A549 (cell line): ENCODE measurements around the gene PRR29. TPM values are rescaled to one million over a fixed set of nuclear protein-coding genes. Genes with fewer than 3 reads are reported as not detected.

ENCODE experiments used
- ATAC-seq, 2 experiments: fragments of 200-7000 bp in 1 of 2; fragments of >200 bp in 1 of 2; cut with Nextera tagmentation in 1 of 2; cut with Tn5 transposase in 1 of 2; 3 replicates each; pipeline versions ENCODE4 v1.8.0 to v1.9.1; 2018 to 2020; ENCODE audit warnings: mild to moderate bottlenecking in 1 of 2, moderate library complexity in 1 of 2
- CTCF ChIA-PET: fragments of 300-600 bp; sonication (Branson Sonifier 250); formaldehyde crosslinking; extraction: SDS; loops from one replicate; lab custom pipeline; 2021; ENCODE audit warnings: antibody characterized with exemption, inconsistent platforms; lab: Yijun Ruan, JAX
- POLR2A ChIA-PET: fragments of 350-600 bp; formaldehyde crosslinking; extraction: SDS; loops from one replicate; lab custom pipeline; 2021; ENCODE audit warnings: antibody characterized with exemption, inconsistent platforms; lab: Yijun Ruan, JAX
- DNase-seq, 2 experiments: peaks; one replicate each; pipeline versions ENCODE4 v3.0.0 to v3.0.0-alpha.2; 2011 to 2016; ENCODE audit warnings: low read depth in 1 of 2, low spot score in 1 of 2
- FAIRE-seq: peaks from 2 replicates; lab custom pipeline; 2011; peaks lifted over from hg19 to GRCh38; lab: Jason Lieb, UNC
- H3K27ac ChIP-seq, 2 experiments: fragments of >200 bp; sonication (Bioruptor Twin); formaldehyde crosslinking; 3 replicates each; pipeline ENCODE4 v1.5.1; 2016 to 2017
- H3K4me1 ChIP-seq: fragments of >200 bp; sonication (Bioruptor Twin); formaldehyde crosslinking; 3 replicates; pipeline ENCODE4 v1.6.1; 2016
- H3K4me2 ChIP-seq: fragments of >200 bp; sonication (Bioruptor Twin); formaldehyde crosslinking; 3 replicates; pipeline ENCODE4 v1.6.1; 2016
- H3K4me3 ChIP-seq: fragments of >200 bp; sonication (Bioruptor Twin); formaldehyde crosslinking; 3 replicates; pipeline ENCODE4 v1.5.1; 2016
- H3K9me3 ChIP-seq: fragments of >200 bp; sonication (Bioruptor Twin); formaldehyde crosslinking; 3 replicates; pipeline ENCODE4 v1.6.1; 2016
- CEBPB ChIP-seq, 2 experiments: fragments of >200 bp in 1 of 2; sonication (Bioruptor Twin) in 1 of 2; formaldehyde crosslinking in 1 of 2; IDR thresholded peaks; 2 replicates each; pipeline ENCODE4 v1.6.1; 2012 to 2016
- EHMT2 ChIP-seq: fragments of 200-600 bp; sonication (generic); IDR thresholded peaks from 2 replicates; pipeline ENCODE4 v1.6.1; 2016; ENCODE audit warnings: antibody characterized with exemption, low read depth, mild to moderate bottlenecking, moderate library complexity
- FOSL2 ChIP-seq, 2 experiments: fragments of 450-650 bp in 1 of 2; fragments of >200 bp in 1 of 2; sonication (Bioruptor Twin) in 1 of 2; formaldehyde crosslinking; IDR thresholded peaks; 2 replicates each; pipeline versions ENCODE4 v1.5.0 to v1.6.1; 2016 to 2020; ENCODE audit warnings: mild to moderate bottlenecking in 1 of 2, moderate library complexity in 1 of 2
- FOXS1 ChIP-seq: fragments of 250-450 bp; sonication (Bioruptor Pico); IDR thresholded peaks from 2 replicates; pipeline ENCODE4 v1.5.0; 2020; ENCODE audit warnings: mild to moderate bottlenecking, moderate library complexity
- HOXB13 ChIP-seq: fragments of 250-450 bp; sonication (Bioruptor Pico); IDR thresholded peaks from 2 replicates; pipeline ENCODE4 v1.5.0; 2020; ENCODE audit warnings: low read depth, mild to moderate bottlenecking, moderate library complexity
- JUN ChIP-seq, 2 experiments: fragments of >200 bp; sonication (Bioruptor Twin); formaldehyde crosslinking; IDR thresholded peaks; 2 replicates in 1 of 2; 3 replicates in 1 of 2; pipeline ENCODE4 v1.6.1; 2016 to 2017
- JUNB ChIP-seq: fragments of >200 bp; sonication (Bioruptor Twin); formaldehyde crosslinking; IDR thresholded peaks from 2 replicates; pipeline ENCODE4 v1.6.1; 2016
- MAFK ChIP-seq: fragments of 450-650 bp; IDR thresholded peaks from 2 replicates; pipeline ENCODE4 v1.6.1; 2014; ENCODE audit not compliant: partially characterized antibody
- MAZ ChIP-seq: fragments of 150-350 bp; IDR thresholded peaks from 2 replicates; pipeline ENCODE4 v1.6.1; 2014; ENCODE audit warnings: antibody characterized with exemption, low read depth, low read length, borderline replicate concordance
- NR3C1 ChIP-seq: fragments of >200 bp; sonication (Bioruptor Twin); formaldehyde crosslinking; IDR thresholded peaks from 3 replicates; pipeline ENCODE4 v1.6.1; 2017
- POLR2AphosphoS2 ChIP-seq: conservative IDR thresholded peaks from 2 replicates; pipeline ENCODE4 v1.6.1; 2012; ENCODE audit warnings: low read length, improper control_type of control experiment, inconsistent platforms
- RAD21 ChIP-seq, 2 experiments: fragments of >200 bp in 1 of 2; sonication (Bioruptor Twin) in 1 of 2; formaldehyde crosslinking in 1 of 2; IDR thresholded peaks in 1 of 2; conservative IDR thresholded peaks in 1 of 2; 2 replicates in 1 of 2; 3 replicates in 1 of 2; pipeline ENCODE4 v1.6.1; 2012 to 2018; ENCODE audit warnings: inconsistent platforms in 1 of 2
- SMC3 ChIP-seq: fragments of >200 bp; sonication (Bioruptor Twin); formaldehyde crosslinking; IDR thresholded peaks from 3 replicates; pipeline ENCODE4 v1.6.1; 2018; ENCODE audit warnings: inconsistent platforms
- ZFP36 ChIP-seq: fragments of 450-650 bp; IDR thresholded peaks from 2 replicates; pipeline ENCODE4 v1.6.1; 2014; ENCODE audit warnings: borderline replicate concordance; ENCODE audit not compliant: partially characterized antibody
- ZNF302 ChIP-seq: fragments of 250-450 bp; sonication (Bioruptor Pico); IDR thresholded peaks from 2 replicates; pipeline ENCODE4 v1.9.0; 2021; ENCODE audit warnings: inconsistent platforms, mild to moderate bottlenecking, moderate library complexity
- WGBS: methylation state at CpG from one replicate; pipeline ENCODE4 v1.1.6; 2017; ENCODE audit errors: missing lambda C conversion rate; 5-methylcytosine and 5-hydroxymethylcytosine counted together
- polyA plus RNA-seq, 4 experiments: library from polyadenylated mRNA; depleted of rRNA in 3 of 4; stranded (reverse); fragments of >200 nt; fragmentation: RNase III in 1 of 4; extraction: RNeasy Plus Mini Kit Qiagen cat#74134 plus additional on column Dnase treatment in 1 of 4; gene quantifications; 2 replicates in 3 of 4; 3 replicates in 1 of 4; pipeline ENCODE4 v1.2.3, GENCODE V29; 2011 to 2017
- TF ChIP-seq, protein P1 (sequence below): IDR thresholded peaks from 2 replicates; pipeline ENCODE4 v1.6.1; 2012
- TF ChIP-seq, protein P2 (sequence below): fragments of 450-650 bp; IDR thresholded peaks from 2 replicates; pipeline ENCODE4 v1.6.1; 2014; ENCODE audit warnings: antibody characterized with exemption
- TF ChIP-seq, protein P3 (sequence below): IDR thresholded peaks from 2 replicates; pipeline ENCODE4 v1.6.1; 2012

PRR29 gene
- polyA plus RNA-seq, 2 of the 4 experiments (the other 2 are of a cell fraction), result 0.44 to 0.67 TPM

DNA sequence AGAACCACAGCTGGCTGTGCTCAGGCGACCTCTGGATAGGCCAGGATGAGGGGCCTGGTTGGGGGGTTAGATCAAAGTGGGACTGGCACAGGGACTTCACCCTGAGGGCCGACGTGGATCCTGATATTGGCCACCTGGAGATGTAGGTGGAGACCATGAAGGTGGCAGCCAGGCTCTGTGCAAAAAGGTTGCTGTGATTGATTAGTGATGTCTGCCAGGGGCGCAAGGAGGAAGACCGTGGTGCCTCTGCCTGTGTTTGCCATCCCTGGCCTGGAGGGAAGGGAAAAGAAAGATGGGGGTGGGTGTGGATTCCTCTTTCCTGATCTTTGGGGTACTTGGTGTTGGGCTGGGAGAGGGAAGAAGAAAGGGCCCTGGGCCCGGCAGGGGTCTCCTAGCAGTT, 24.9 kb upstream of the PRR29 start (continued):
- TF ChIP-seq HOXB13 (CRISPR knock-in tag), result no peak

DNA sequence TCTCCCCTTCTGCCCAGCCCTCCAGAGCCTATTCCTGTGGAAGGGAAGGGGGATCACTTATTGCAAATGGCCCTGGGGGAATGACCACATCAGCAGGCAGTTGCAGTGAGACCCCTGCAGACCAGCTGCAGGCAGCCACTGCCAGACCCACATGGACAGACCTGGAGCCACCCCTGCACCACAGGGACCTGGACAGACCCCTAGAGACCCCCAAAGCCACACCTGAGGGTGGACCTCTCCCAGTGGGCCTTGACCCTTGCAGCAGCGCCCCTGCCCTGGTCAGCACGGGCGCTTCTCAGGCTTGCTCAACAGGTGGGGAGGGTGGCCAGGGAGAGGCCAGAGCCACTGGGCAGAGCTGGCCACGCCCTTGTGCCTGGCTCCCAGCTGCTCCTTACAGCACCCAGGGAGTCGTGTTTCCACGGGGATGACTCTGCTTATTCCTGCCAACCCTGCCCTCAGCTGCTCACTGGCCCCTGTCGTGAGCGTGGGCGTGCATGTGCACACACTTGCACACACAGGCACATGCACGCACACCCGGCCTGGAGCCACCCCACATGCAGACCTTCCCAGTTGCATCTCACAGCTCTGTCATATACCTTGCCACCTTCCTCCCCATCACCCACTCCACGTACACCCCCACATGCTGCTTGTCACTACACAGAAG, 24.1 kb upstream of the PRR29 start:
- TF ChIP-seq EHMT2 (no peak), NR3C1 (no peak), RAD21 (conservative IDR thresholded peaks at IDR 0.05 in 1 of 2, IDR thresholded peaks at IDR 0.05 in 1 of 2) (no peak), ZNF302 (CRISPR knock-in tag) (no peak), FOXS1 (CRISPR knock-in tag) (no peak), CEBPB (IDR thresholded peaks at IDR 0.05) (no peak), MAFK (peak; percentile 10)
- TF ChIP-seq, protein P1, sequence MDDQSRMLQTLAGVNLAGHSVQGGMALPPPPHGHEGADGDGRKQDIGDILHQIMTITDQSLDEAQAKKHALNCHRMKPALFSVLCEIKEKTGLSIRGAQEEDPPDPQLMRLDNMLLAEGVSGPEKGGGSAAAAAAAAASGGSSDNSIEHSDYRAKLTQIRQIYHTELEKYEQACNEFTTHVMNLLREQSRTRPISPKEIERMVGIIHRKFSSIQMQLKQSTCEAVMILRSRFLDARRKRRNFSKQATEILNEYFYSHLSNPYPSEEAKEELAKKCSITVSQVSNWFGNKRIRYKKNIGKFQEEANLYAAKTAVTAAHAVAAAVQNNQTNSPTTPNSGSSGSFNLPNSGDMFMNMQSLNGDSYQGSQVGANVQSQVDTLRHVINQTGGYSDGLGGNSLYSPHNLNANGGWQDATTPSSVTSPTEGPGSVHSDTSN, result no peak
- TF ChIP-seq, protein P2, sequence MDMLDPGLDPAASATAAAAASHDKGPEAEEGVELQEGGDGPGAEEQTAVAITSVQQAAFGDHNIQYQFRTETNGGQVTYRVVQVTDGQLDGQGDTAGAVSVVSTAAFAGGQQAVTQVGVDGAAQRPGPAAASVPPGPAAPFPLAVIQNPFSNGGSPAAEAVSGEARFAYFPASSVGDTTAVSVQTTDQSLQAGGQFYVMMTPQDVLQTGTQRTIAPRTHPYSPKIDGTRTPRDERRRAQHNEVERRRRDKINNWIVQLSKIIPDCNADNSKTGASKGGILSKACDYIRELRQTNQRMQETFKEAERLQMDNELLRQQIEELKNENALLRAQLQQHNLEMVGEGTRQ, result no peak
- 31% methylated on average over 12 of the region's 12 CpGs for WGBS
- peak; percentile 69 to 79 for ATAC-seq
- FAIRE-seq, result no peak
- H3K27ac ChIP-seq, result peak overlapping the region; percentile 49 to 68; a peak in 5 of 6 replicates
- no peaks in the 10 kb centered on the region for H3K9me3 ChIP-seq
- POLR2A ChIA-PET, result interaction anchor here (1.6 kb wide), 1 partner anchor 172 kb away, joined by 5 read pairs; no protein-coding TSS in a partner anchor
- peak overlapping the region; percentile 71 for H3K4me2 ChIP-seq
- DNase-seq, result peak; percentile 34 to 51
- H3K4me3 ChIP-seq, result no peak overlapping the region
- CTCF ChIA-PET, result interaction anchor here (0.6 to 9.3 kb wide), 15 partner anchors 9 to 93 kb away, joined by 3 to 94 read pairs (median 7); partner anchors contain the start of gene GH1
- peaks cover 19% of the 10 kb centered on the region for H3K4me1 ChIP-seq

DNA sequence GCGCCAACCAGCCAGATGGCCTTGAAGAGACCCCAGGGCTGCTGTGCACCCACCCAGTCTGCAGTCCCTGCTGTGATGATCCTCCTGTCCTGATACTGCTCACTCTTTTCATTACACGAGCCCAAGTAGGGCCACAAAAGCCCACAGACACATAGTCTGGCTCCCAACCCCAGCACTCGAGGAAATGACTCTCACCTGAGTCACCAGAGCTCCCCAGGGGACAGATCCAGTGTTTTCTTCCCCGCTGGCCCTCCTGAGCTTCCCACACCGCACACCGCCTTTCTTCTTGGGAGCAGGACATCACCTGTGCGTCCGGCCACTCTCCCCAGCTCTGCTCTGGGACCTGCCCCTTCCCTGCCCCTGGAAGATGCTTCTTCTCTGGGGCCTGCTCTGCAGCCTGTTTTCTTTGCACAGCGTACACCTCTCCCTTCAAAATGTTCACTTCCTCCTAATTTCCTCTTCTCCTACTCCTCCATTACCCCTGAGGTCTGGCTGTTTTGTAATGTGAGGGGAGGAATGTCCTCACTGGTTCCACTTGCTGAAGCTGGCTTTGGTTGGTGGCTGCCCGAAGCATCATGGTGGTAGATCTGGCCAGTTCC, 23.5 kb upstream of the PRR29 start:
- TF ChIP-seq, protein P3, sequence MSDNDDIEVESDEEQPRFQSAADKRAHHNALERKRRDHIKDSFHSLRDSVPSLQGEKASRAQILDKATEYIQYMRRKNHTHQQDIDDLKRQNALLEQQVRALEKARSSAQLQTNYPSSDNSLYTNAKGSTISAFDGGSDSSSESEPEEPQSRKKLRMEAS, result 0 out of 2 replicates have a peak, but pooled peaks have one; percentile 7
- 0 out of 2 replicates have a peak, but pooled peaks have one; percentile 25 for TF ChIP-seq JUNB
- TF ChIP-seq JUN (IDR thresholded peaks at IDR 0.05), result no peak
- TF ChIP-seq FOSL2 (IDR thresholded peaks at IDR 0.05), result no peak
- TF ChIP-seq FOSL2 (CRISPR knock-in tag; IDR thresholded peaks at IDR 0.05), result peak; percentile 45
- Histone ChIP-seq H3K4me1 (peaks cover 19% of the 10 kb centered on the region), H3K9me3 (no peaks in the 10 kb centered on the region), H3K4me3 (no peak overlapping the region), H3K4me2 (peak overlapping the region; percentile 71), H3K27ac (peak overlapping the region; percentile 49 to 68; a peak in 5 of 6 replicates)
- POLR2A ChIA-PET, result interaction anchor here (1.6 kb wide), 1 partner anchor 171 kb away, joined by 5 read pairs; no protein-coding TSS in a partner anchor
- 39% methylated on average over 10 of the region's 10 CpGs for WGBS
- ATAC-seq (peak; percentile 61 to 74), FAIRE-seq (no peak), DNase-seq (peak in 1 of 2 experiments; percentile 63)
- CTCF ChIA-PET, result interaction anchor here (0.6 to 9.3 kb wide), 15 partner anchors 8 to 159 kb away, joined by 3 to 94 read pairs (median 7); partner anchors contain the start of gene GH1

DNA sequence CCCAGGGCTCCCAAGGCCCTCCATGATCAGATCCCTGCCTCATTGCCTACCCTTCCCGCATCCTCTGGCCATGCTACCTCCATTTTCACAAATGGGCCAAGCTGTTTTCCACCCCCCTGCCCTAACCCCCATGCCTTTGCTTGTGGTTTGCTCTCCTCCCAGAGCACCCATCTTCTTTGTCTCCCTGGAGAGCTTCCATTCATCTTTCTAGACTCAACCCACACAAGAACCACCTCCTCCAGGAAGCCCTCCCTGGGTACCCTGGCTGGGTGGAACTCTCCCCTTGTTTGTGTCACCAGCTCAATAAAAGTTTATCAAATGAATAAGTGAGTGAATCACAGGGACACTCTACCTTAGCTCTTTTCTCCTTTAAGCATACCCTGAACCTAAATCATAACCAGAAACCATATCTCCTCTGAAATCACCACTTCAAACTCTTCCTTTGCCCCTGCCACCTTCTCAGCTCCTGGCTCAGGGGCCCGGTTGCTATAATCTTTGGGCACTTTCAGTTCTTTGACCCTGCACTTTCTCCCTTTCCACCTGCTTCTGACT, 22.5 kb upstream of the PRR29 start:
- FAIRE-seq, result no peak
- Histone ChIP-seq H3K27ac (peak overlapping the region in 1 of 2 experiments; percentile 68; a peak in 3 of 6 replicates), H3K4me3 (no peak overlapping the region), H3K4me1 (peaks cover 19% of the 10 kb centered on the region), H3K9me3 (no peaks in the 10 kb centered on the region), H3K4me2 (no peak overlapping the region)
- CTCF ChIA-PET, result interaction anchor here (0.8 to 9.3 kb wide), 19 partner anchors 9 to 158 kb away, joined by 3 to 94 read pairs (median 7); partner anchors contain the start of genes CSHL1 and GH1
- POLR2A ChIA-PET, result no interaction called here
- no peak for ATAC-seq
- TF ChIP-seq JUN (IDR thresholded peaks at IDR 0.05), result no peak
- no peak for TF ChIP-seq POLR2AphosphoS2
- no peak for TF ChIP-seq MAZ
- TF ChIP-seq SMC3, result no peak
- no peak for TF ChIP-seq JUNB
- TF ChIP-seq ZFP36, result peak; percentile 62
- DNase-seq, result no peak
- WGBS, result 89% methylated on average over 2 of the region's 2 CpGs
